Natural killer cell (primary cell): ENCODE results near the gene DYSF. TPM values are rescaled to one million over a fixed set of nuclear protein-coding genes. Genes with fewer than 3 reads are reported as not detected.

Experiments
- ATAC-seq, 3 donors: fragments of 150-1000 bp in 2 of 3; fragments of 200-7000 bp in 1 of 3; cut with Tn5 transposase; 1 replicate in 1 of 3; 2 replicates in 2 of 3; pipeline ENCODE4 v1.10.0; 2021; ENCODE audit warnings: mild to moderate bottlenecking in 2 of 3, moderate library complexity in 2 of 3
- DNase-seq, 2 donors: peaks; one replicate each; pipeline versions ENCODE4 v3.0.0 to v3.0.0-alpha.2; 2013 to 2021; ENCODE audit warnings: mixed read lengths in 1 of 2
- H3K27ac ChIP-seq: one replicate; pipeline ENCODE4 v1.5.1; 2013; ENCODE audit warnings: mild to moderate bottlenecking, low read length
- H3K27me3 ChIP-seq: one replicate; pipeline ENCODE4 v1.6.1; 2013; ENCODE audit warnings: low read length; ENCODE audit not compliant: control insufficient read depth, insufficient read depth
- H3K36me3 ChIP-seq: one replicate; pipeline ENCODE4 v1.6.1; 2013; ENCODE audit warnings: low read length; ENCODE audit not compliant: control insufficient read depth, insufficient read depth
- H3K4me1 ChIP-seq: one replicate; pipeline ENCODE4 v1.6.1; 2013; ENCODE audit warnings: low read length; ENCODE audit not compliant: control insufficient read depth, insufficient read depth
- H3K4me3 ChIP-seq: one replicate; pipeline ENCODE4 v1.5.1; 2013; ENCODE audit warnings: low read length
- H3K9me3 ChIP-seq: one replicate; pipeline ENCODE4 v1.6.1; 2013; ENCODE audit warnings: low read length; ENCODE audit not compliant: control insufficient read depth, insufficient read depth
- H3K27ac Mint-ChIP-seq, 2 donors: one replicate each; pipeline ENCODE4 v1.8.0; 2022; ENCODE audit warnings: mild to moderate bottlenecking in 2 of 2, mixed read lengths in 2 of 2, moderate library complexity in 1 of 2
- H3K27me3 Mint-ChIP-seq, 2 donors: one replicate each; pipeline ENCODE4 v1.8.0; 2022; ENCODE audit warnings: low read depth in 2 of 2, mixed read lengths in 2 of 2
- H3K36me3 Mint-ChIP-seq: one replicate; pipeline ENCODE4 v1.8.0; 2022; ENCODE audit warnings: mixed read lengths
- H3K4me1 Mint-ChIP-seq, 2 donors: one replicate each; pipeline ENCODE4 v1.8.0; 2022; ENCODE audit warnings: mixed read lengths in 2 of 2
- H3K4me3 Mint-ChIP-seq: one replicate; pipeline ENCODE4 v1.8.0; 2022; ENCODE audit warnings: mild to moderate bottlenecking, moderate library complexity, mixed read lengths
- H3K9me3 Mint-ChIP-seq, 2 donors: one replicate each; pipeline ENCODE4 v1.8.0; 2022; ENCODE audit warnings: mixed read lengths in 2 of 2
- WGBS: methylation state at CpG from one replicate; pipeline ENCODE4 v1.1.7; 2013; ENCODE audit warnings: missing lambda C conversion rate; ENCODE audit not compliant: insufficient coverage; 5-methylcytosine and 5-hydroxymethylcytosine counted together
- intact Hi-C: fragments of 100-400 bp; cut with micrococcal nuclease; formaldehyde crosslinking; loops from one replicate; pipeline ENCODE4 v1.14.2; 2022
- total RNA-seq, 4 donors: library from RNA; stranded (reverse); fragments of 120-200 nt in 1 of 4; gene quantifications; one replicate each; pipeline versions ENCODE4 v1.2.3 to v1.2.4, GENCODE V29; 2013 to 2022
- TF ChIP-seq, protein P1 (sequence below): fragments of 200-600 bp; IDR thresholded peaks from one replicate; pipeline ENCODE4 v1.8.0; 2022; ENCODE audit warnings: antibody characterized with exemption

Gene DYSF
- total RNA-seq, 3 donors from 2014 or later (not counting 1 experiment from before 2014, with no cell fraction given) = 11.4 to 19.5 (median 12.4) TPM

DNA sequence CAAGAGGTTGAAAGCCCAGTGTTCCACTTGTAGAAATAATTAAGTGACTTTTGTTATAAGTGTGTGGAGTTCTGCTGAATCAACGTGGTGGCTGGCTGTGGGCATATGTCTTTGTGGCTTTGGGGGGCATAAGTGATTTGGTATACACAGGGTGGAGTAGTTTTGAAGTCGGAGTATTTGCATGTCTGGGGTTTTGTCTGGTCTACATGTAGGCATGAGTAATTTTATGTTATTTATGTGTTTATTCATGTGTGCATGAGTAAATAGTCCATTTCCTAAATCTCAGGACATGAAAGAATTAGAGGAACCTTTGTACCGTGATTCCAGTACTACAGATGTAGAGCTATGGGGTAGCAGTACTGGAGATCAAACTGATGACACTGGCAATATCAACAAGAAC lies 179.7 kb downstream of the DYSF start:
- Histone ChIP-seq H3K27ac (no peak overlapping the region), H3K9me3 (no peaks in the 10 kb centered on the region), H3K4me1 (no peaks in the 10 kb centered on the region), H3K4me3 (no peak overlapping the region), H3K36me3 (no peaks in the 10 kb centered on the region), H3K27me3 (no peaks in the 10 kb centered on the region)
- H3K36me3 Mint-ChIP-seq = no peaks in the 10 kb centered on the region
- TF ChIP-seq, protein P1, sequence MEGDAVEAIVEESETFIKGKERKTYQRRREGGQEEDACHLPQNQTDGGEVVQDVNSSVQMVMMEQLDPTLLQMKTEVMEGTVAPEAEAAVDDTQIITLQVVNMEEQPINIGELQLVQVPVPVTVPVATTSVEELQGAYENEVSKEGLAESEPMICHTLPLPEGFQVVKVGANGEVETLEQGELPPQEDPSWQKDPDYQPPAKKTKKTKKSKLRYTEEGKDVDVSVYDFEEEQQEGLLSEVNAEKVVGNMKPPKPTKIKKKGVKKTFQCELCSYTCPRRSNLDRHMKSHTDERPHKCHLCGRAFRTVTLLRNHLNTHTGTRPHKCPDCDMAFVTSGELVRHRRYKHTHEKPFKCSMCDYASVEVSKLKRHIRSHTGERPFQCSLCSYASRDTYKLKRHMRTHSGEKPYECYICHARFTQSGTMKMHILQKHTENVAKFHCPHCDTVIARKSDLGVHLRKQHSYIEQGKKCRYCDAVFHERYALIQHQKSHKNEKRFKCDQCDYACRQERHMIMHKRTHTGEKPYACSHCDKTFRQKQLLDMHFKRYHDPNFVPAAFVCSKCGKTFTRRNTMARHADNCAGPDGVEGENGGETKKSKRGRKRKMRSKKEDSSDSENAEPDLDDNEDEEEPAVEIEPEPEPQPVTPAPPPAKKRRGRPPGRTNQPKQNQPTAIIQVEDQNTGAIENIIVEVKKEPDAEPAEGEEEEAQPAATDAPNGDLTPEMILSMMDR = no peak
- intact Hi-C loops = no loop called here
- peaks cover 10 to 11% of the 10 kb centered on the region in 2 donors for H3K27me3 Mint-ChIP-seq
- 74% methylated on average over 3 of the region's 3 CpGs for WGBS
- H3K9me3 Mint-ChIP-seq = no peaks in the 10 kb centered on the region
- no peak for DNase-seq
- H3K4me1 Mint-ChIP-seq = no peaks in the 10 kb centered on the region
- H3K4me3 Mint-ChIP-seq = no peak overlapping the region
- ATAC-seq = no peak
- H3K27ac Mint-ChIP-seq = no peak overlapping the region

DNA sequence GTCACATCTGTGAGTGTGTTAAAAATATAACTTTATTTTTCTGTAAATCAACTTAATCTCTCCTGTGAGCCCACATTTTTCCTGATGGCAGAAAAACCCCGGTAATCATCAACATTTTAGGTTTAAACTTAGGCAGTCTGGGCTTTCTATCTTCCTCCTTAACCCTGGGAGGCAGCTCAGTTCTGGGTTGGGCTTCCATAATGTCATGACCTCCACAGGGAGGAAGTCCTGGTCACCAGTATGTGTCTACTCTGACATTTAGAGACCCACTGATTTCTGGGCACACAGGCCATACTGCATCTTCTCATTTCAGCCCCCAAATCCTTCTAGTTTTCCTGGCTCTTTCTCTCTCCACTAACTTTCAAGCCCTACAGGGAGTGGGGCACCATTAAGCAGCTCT lies 181.2 kb downstream of the DYSF start:
- no peaks in the 10 kb centered on the region for H3K36me3 ChIP-seq
- Mint-ChIP-seq H3K27ac (no peak overlapping the region), H3K27me3 (peaks cover 6% of the 10 kb centered on the region in 2 donors), H3K9me3 (no peaks in the 10 kb centered on the region), H3K4me3 (no peak overlapping the region), H3K4me1 (no peaks in the 10 kb centered on the region), H3K36me3 (no peaks in the 10 kb centered on the region)
- intact Hi-C loops = no loop called here
- no peaks in the 10 kb centered on the region for H3K27me3 ChIP-seq
- H3K27ac ChIP-seq = no peak overlapping the region
- H3K4me1 ChIP-seq = no peaks in the 10 kb centered on the region
- WGBS = 73% methylated on average over 1 of the region's 1 CpG
- no peaks in the 10 kb centered on the region for H3K9me3 ChIP-seq
- no peak overlapping the region for H3K4me3 ChIP-seq
- ATAC-seq = no peak
- DNase-seq = no peak
- TF ChIP-seq, protein P1 = no peak

DNA sequence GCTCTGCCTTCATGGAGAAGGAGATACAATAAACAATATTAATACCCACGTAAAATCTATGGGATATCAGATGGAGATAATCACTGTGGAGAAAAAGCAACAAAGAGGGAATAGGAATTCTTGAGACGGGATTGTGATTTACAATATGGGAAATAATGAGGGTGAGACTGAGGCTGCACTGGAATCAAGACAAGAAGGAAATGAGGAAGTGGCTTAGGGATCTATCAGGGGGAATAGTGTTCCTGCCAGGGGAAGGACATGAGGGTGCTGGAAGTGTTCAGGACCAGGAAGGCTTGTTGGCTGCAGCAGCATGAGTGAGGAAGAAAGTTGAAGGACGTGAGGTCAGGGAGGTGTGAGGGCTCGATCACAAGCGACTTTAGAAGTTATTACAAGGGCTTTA lies 182.4 kb downstream of the DYSF start:
- TF ChIP-seq, protein P1 = no peak
- Mint-ChIP-seq H3K4me1 (no peaks in the 10 kb centered on the region), H3K4me3 (no peak overlapping the region), H3K36me3 (no peaks in the 10 kb centered on the region), H3K27ac (no peak overlapping the region), H3K9me3 (no peaks in the 10 kb centered on the region), H3K27me3 (peaks cover 0 to 4% of the 10 kb centered on the region in 2 donors)
- no peaks in the 10 kb centered on the region for H3K36me3 ChIP-seq
- no peak overlapping the region for H3K4me3 ChIP-seq
- no peaks in the 10 kb centered on the region for H3K27me3 ChIP-seq
- 91% methylated on average over 5 of the region's 5 CpGs for WGBS
- no peak overlapping the region for H3K27ac ChIP-seq
- no peaks in the 10 kb centered on the region for H3K9me3 ChIP-seq
- intact Hi-C loops = no loop called here
- ATAC-seq (no peak), DNase-seq (no peak)
- H3K4me1 ChIP-seq = no peaks in the 10 kb centered on the region

DNA sequence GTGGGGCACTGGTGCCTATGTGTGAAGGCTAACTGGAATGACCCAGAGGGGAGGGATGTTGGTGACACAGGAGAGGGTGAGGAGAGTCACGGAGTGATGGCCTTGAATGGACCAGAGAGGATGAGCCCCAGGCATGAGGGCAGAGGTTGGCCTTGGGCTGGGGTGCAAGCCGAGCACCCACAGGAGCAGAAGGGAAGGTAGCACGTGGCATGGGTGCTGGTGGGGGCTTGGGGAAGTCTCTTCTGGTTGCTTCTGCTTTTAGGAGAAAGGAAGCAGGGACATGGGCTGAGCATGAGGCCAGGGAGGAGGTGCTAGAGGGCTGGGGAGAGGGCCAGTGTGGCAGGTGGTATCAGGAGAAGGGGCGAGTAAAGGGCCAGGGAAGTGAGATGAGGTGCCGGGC lies 183.8 kb downstream of the DYSF start:
- no peaks in the 10 kb centered on the region for H3K27me3 ChIP-seq
- H3K36me3 ChIP-seq = no peaks in the 10 kb centered on the region
- no peak for DNase-seq
- 68% methylated on average over 5 of the region's 5 CpGs for WGBS
- TF ChIP-seq, protein P1 = no peak
- H3K27ac ChIP-seq = no peak overlapping the region
- Mint-ChIP-seq H3K27me3 (peaks cover 0 to 3% of the 10 kb centered on the region in 2 donors), H3K4me3 (no peak overlapping the region), H3K27ac (no peak overlapping the region), H3K4me1 (no peaks in the 10 kb centered on the region), H3K9me3 (no peaks in the 10 kb centered on the region), H3K36me3 (no peaks in the 10 kb centered on the region)
- no peaks in the 10 kb centered on the region for H3K4me1 ChIP-seq
- H3K9me3 ChIP-seq = no peaks in the 10 kb centered on the region
- no peak for ATAC-seq
- intact Hi-C loops = no loop called here
- no peak overlapping the region for H3K4me3 ChIP-seq
